KMS-11 (cell line): ENCODE results near the gene GATA3.

ENCODE experiments used
- H2AFZ ChIP-seq: fragments of 200-600 bp; sonication (generic); 2 replicates; pipeline ENCODE4 v1.6.1; 2016; ENCODE audit warnings: antibody characterized with exemption, mixed run types, low read depth
- H3K27ac ChIP-seq: fragments of 200-600 bp; sonication (generic); 2 replicates; pipeline ENCODE4 v1.6.1; 2016; ENCODE audit warnings: mild to moderate bottlenecking, mixed run types
- H3K27me3 ChIP-seq: fragments of 200-600 bp; sonication (generic); 2 replicates; pipeline ENCODE4 v1.6.1; 2017; ENCODE audit warnings: mild to moderate bottlenecking, low read depth, mixed run types, moderate library complexity; ENCODE audit not compliant: insufficient read depth
- H3K36me3 ChIP-seq: fragments of 200-600 bp; sonication (generic); 2 replicates; pipeline ENCODE4 v1.6.1; 2017; ENCODE audit warnings: mild to moderate bottlenecking, mixed run types; ENCODE audit not compliant: insufficient read depth
- H3K4me1 ChIP-seq: fragments of 200-600 bp; sonication (generic); 2 replicates; pipeline ENCODE4 v1.6.1; 2016; ENCODE audit warnings: mild to moderate bottlenecking, low read depth, mixed run types; ENCODE audit not compliant: poor library complexity, severe bottlenecking
- H3K4me2 ChIP-seq: fragments of 200-600 bp; sonication (generic); 2 replicates; pipeline ENCODE4 v1.7.0; 2016; ENCODE audit warnings: mild to moderate bottlenecking, mixed run types
- H3K4me3 ChIP-seq: fragments of 200-600 bp; sonication (generic); IDR thresholded peaks from 2 replicates; pipeline ENCODE4 v1.6.1; 2017; ENCODE audit warnings: low read depth, low read length, mixed read lengths; ENCODE audit not compliant: insufficient read depth
- H3K79me2 ChIP-seq: fragments of 200-600 bp; sonication (generic); 2 replicates; pipeline ENCODE4 v1.6.1; 2016; ENCODE audit warnings: low read depth, mixed run types; ENCODE audit not compliant: insufficient read depth
- H3K9ac ChIP-seq: fragments of 200-600 bp; sonication (generic); 2 replicates; pipeline ENCODE4 v1.6.1; 2016; ENCODE audit warnings: mild to moderate bottlenecking, mixed run types
- H4K20me1 ChIP-seq: fragments of 200-600 bp; sonication (generic); 2 replicates; pipeline ENCODE4 v1.6.1; 2016; ENCODE audit warnings: mild to moderate bottlenecking, mixed run types; ENCODE audit not compliant: insufficient read depth
- CTCF ChIP-seq: fragments of 200-600 bp; sonication (generic); conservative IDR thresholded peaks from 2 replicates; pipeline ENCODE4 v1.6.1; 2017; ENCODE audit warnings: low read depth, mild to moderate bottlenecking, antibody characterized with exemption, low read length, moderate library complexity, mixed read lengths

The GATA3 gene

GRCh38 chr10:8013619-8014018 lies 40.9 kb upstream of the GATA3 start:
- Histone ChIP-seq H3K79me2 (no peaks in the 10 kb centered on the region), H3K27ac (no peak overlapping the region), H4K20me1 (no peaks in the 10 kb centered on the region), H3K9ac (no peak overlapping the region), H3K36me3 (no peaks in the 10 kb centered on the region; the same call in 1 of the 2 replicates), H3K4me3 (no peak overlapping the region), H3K27me3 (no peaks in the 10 kb centered on the region), H3K4me1 (no peaks in the 10 kb centered on the region), H3K4me2 (no peak overlapping the region), H2AFZ (no peak overlapping the region)
- TF ChIP-seq CTCF, result no peak

- H3K4me1 ChIP-seq, result no peaks in the 10 kb centered on the region
- H3K4me2 ChIP-seq, result no peak overlapping the region
- no peaks in the 10 kb centered on the region for H3K36me3 ChIP-seq
- H3K79me2 ChIP-seq, result no peaks in the 10 kb centered on the region
- TF ChIP-seq CTCF, result no peak
- H2AFZ ChIP-seq, result no peak overlapping the region
- H4K20me1 ChIP-seq, result no peaks in the 10 kb centered on the region
- H3K9ac ChIP-seq, result no peak overlapping the region
- H3K27ac ChIP-seq, result no peak overlapping the region
- no peaks in the 10 kb centered on the region for H3K27me3 ChIP-seq
- H3K4me3 ChIP-seq, result no peak overlapping the region
Measured at GRCh38 chr10:8014649-8015048, 39.8 kb upstream of the GATA3 start.

- TF ChIP-seq CTCF, result no peak
- no peak overlapping the region for H3K4me3 ChIP-seq
Measured at GRCh38 chr10:8017277-8017676, 37.2 kb upstream of the GATA3 start.

GRCh38 chr10:8023321-8023720 lies 31.2 kb upstream of the GATA3 start:
- no peaks in the 10 kb centered on the region for H3K36me3 ChIP-seq
- no peaks in the 10 kb centered on the region for H3K4me1 ChIP-seq
- no peaks in the 10 kb centered on the region for H3K27me3 ChIP-seq
- no peak for TF ChIP-seq CTCF
- H3K4me3 ChIP-seq, result no peak overlapping the region
- H3K79me2 ChIP-seq, result no peaks in the 10 kb centered on the region
- H3K27ac ChIP-seq, result no peak overlapping the region
- no peak overlapping the region for H3K9ac ChIP-seq
- H4K20me1 ChIP-seq, result no peaks in the 10 kb centered on the region
- no peak overlapping the region for H2AFZ ChIP-seq
- no peak overlapping the region for H3K4me2 ChIP-seq

More at GRCh38 chr10:8017277-8017676, 37.2 kb upstream of the GATA3 start:
- no peak overlapping the region for H2AFZ ChIP-seq
- H4K20me1 ChIP-seq, result no peaks in the 10 kb centered on the region
- no peaks in the 10 kb centered on the region for H3K4me1 ChIP-seq
- H3K36me3 ChIP-seq, result no peaks in the 10 kb centered on the region
- H3K4me2 ChIP-seq, result no peak overlapping the region
- H3K79me2 ChIP-seq, result no peaks in the 10 kb centered on the region
- no peaks in the 10 kb centered on the region for H3K27me3 ChIP-seq
- no peak overlapping the region for H3K27ac ChIP-seq
- no peak overlapping the region for H3K9ac ChIP-seq
